GM12801 (cell line): ENCODE measurements around the gene MORC2.

Experiments used
- TF ChIP-seq, protein P1 (sequence below): IDR thresholded peaks from one replicate; pipeline ENCODE4 v1.5.1; 2011; ENCODE audit warnings: control low read depth; ENCODE audit not compliant: insufficient read length; ENCODE audit errors: extremely low read depth

Gene MORC2

DNA sequence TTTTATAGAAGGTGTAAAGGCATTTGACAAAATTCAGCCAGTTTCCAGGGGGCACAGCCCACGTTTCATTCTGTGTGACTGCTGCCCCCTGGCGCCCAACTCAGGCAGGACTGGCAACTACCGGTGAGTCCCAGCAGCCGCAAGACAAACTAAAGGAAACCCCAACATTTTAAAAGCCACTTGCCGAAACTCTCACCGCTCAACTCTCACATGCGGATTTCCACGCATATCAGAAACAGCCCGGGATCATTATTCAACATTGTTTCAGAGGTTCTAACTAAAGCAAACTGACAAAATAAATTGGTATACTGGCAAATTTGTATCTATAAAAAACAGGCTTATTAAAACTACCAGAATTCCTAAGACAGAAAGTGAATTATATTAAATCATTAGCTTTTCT is 48.2 kb downstream of the MORC2 start:
- TF ChIP-seq, protein P1, sequence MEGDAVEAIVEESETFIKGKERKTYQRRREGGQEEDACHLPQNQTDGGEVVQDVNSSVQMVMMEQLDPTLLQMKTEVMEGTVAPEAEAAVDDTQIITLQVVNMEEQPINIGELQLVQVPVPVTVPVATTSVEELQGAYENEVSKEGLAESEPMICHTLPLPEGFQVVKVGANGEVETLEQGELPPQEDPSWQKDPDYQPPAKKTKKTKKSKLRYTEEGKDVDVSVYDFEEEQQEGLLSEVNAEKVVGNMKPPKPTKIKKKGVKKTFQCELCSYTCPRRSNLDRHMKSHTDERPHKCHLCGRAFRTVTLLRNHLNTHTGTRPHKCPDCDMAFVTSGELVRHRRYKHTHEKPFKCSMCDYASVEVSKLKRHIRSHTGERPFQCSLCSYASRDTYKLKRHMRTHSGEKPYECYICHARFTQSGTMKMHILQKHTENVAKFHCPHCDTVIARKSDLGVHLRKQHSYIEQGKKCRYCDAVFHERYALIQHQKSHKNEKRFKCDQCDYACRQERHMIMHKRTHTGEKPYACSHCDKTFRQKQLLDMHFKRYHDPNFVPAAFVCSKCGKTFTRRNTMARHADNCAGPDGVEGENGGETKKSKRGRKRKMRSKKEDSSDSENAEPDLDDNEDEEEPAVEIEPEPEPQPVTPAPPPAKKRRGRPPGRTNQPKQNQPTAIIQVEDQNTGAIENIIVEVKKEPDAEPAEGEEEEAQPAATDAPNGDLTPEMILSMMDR = no peak

DNA sequence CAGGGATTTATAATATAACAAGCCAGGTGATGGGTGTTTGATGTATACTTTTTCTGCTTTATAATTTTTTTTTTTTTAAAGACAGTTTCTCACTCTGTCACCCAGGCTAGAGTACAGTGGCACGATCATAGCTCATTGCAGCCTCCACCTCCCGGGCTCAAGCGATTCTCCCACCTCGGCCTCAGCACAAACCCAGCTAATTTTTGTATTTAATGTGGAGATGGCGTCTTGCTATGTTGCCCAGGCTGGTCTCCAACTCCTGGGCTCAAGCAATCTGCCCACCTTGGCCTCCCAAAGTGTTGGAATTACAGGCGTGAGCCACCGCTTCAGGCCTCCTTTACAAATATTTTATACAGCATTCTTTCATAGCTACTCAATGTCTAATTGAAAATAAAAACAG is 48.6 kb downstream of the MORC2 start:
- TF ChIP-seq, protein P1 = no peak

DNA sequence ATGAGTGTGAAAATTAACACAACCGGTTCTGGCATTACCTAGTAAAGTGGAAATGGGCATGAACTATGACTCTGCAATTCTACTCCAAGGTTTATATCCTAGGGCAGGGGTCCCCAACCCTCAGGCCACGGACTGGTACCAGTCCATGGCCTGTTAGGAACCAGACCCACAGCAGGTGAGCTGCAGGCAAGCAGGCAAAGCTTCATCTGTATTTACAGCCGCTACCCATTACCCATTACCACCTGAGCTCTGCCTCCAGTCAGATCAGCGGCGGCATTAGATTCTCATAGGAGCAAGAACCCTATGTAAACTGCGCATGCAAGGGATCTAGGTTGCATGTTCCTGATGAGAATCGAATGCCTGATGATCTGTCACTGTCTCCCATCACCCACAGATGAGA is 49.8 kb downstream of the MORC2 start:
- TF ChIP-seq, protein P1 = no peak

DNA sequence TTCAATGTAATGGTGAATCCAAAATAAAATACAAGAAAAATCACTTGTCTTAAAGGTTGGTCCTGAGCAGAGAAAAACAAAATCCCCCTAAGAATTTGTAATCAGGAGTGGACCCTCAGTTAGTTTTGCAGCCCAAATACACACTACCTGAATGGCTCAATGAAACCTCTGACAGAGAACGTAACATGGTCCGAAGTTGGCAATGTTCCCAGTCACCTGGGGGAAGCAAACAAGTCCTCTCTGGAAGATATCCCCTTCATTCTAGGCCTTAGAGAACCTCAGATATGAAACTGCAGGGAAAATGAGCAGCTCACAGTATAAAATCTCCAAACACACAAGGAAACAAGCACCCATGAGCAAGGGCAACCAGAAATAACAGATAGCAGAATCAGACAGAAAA is 58.2 kb downstream of the MORC2 start:
- TF ChIP-seq, protein P1 = no peak

DNA sequence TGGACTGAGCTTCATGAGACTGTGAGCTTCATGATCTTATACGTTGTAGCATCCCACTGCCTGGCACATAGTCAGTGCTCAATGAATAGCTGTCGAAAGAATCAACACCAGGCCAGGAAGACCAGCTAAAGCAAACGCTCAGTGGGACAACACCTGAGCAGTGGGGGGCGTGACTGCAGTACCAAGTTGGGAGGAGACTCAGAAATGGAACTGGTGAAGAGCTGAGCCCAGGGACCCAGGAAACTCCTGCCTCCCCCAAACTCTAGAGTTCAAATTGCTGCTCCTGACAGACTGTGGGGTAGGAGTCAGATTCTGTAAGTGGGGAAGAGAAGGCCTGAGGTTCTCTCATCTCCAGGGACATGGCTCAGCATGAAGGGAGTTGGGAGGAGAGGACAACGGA is 59.3 kb downstream of the MORC2 start:
- TF ChIP-seq, protein P1 = no peak

DNA sequence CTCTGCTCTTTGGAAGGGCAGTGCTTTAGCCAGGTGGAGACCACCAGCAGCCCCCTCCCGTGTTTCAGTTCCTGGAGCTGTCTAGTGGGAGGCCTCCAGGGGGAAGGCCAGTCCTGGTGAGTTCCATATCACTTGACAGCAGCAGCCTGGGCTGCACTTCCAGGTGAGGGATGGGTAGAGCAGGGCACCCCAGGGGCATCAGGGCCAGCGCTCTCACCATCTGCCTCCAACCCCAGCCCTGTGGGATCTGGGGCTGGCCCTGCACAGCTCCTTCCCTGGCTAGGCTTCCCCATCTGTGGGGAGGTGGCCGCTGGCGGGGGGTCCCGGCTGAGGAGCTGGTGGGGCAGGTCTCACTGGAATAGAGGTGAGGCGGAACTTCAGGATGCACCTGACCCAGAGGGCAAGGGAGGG is 60.5 kb downstream of the MORC2 start:
- TF ChIP-seq, protein P1 = no peak

DNA sequence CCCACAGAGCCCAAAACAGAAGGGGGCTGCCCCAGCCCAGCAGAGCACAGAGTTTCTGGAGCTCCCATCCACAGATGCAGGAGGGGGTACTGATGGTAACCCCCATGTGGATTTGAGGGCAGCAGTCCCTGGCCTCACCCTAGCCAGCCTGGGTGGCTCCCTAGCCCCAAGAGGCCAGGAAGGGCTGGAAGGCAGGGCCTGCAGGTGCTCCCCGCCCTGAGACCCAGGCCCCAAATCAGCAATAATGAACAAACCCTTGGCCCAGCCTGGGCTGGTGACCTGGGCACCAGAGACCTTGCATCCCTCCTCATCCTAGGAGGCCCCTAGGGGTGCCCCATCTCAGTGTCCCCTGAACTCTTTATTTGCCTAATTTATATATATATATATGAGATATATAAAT is 61.6 kb downstream of the MORC2 start:
- TF ChIP-seq, protein P1 = no peak

DNA sequence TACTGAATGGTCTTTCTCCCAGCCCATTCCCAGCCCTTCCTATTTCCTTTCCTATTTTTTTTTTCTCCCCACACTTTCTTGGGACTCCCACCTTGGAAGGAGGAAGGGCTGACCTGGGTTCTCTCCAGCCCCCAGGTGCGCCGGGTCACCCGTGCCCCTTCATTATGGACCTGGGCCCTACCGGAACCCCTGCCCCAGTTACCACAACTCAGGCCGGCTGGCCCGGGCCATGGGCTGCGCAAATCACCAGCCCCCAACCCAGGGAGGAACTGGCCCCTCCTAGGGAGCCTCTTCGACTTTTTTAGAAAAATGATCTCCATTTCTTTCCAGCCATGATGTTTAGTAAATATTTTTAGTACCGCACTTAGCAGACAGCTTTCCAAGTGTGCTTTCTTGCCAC is 62.2 kb downstream of the MORC2 start:
- TF ChIP-seq, protein P1 = no peak
